Measurements from ENCODE around the gene KLF15.
"Not testable (repeated sequence)": the region's sequence is repeated elsewhere in the genome, so short reads cannot be mapped to it uniquely, and the experiment has no call there.

The KLF15 gene

GRCh38 chr3:126346466-126346865, 10.7 kb downstream of the KLF15 start:
- DNase-seq (ENCODE audit: low spot score), result no peak

- DNase-seq (ENCODE audit: low spot score), result no peak
Measured at GRCh38 chr3:126345641-126346460, 11.4 kb downstream of the KLF15 start.

GRCh38 chr3:126345231-126345630, 12.0 kb downstream of the KLF15 start:
- DNase-seq (ENCODE audit: low spot score), result no peak

GRCh38 chr3:126344380-126345041, 12.7 kb downstream of the KLF15 start:
- no peak for DNase-seq (ENCODE audit: low spot score)

GRCh38 chr3:126343649-126344035, 13.6 kb downstream of the KLF15 start:
- DNase-seq (ENCODE audit: low spot score), result no peak

GRCh38 chr3:126342991-126343648, 14.1 kb downstream of the KLF15 start:
- no peak for DNase-seq (ENCODE audit: low spot score)

- DNase-seq (ENCODE audit: low spot score), result no peak
Measured at GRCh38 chr3:126342211-126342610, 15.0 kb downstream of the KLF15 start.

- no peak for DNase-seq (ENCODE audit: low spot score)
Measured at GRCh38 chr3:126341755-126342150, 15.5 kb downstream of the KLF15 start.

- no peak for DNase-seq (ENCODE audit: low spot score)
Measured at GRCh38 chr3:126340943-126341754, 16.1 kb downstream of the KLF15 start.

GRCh38 chr3:126340596-126340942, 16.6 kb downstream of the KLF15 start:
- no peak for DNase-seq (ENCODE audit: low spot score)

- DNase-seq (ENCODE audit: low spot score), result peak; percentile 68
Measured at GRCh38 chr3:126340081-126340511, 17.1 kb downstream of the KLF15 start.

- DNase-seq (ENCODE audit: low spot score), result no peak
Measured at GRCh38 chr3:126339466-126339865, 17.7 kb downstream of the KLF15 start.

- DNase-seq (ENCODE audit: low spot score), result no peak
Measured at GRCh38 chr3:126338790-126339288, 18.4 kb downstream of the KLF15 start.

GRCh38 chr3:126337980-126338651, 19.1 kb downstream of the KLF15 start:
- no peak for DNase-seq (ENCODE audit: low spot score)

GRCh38 chr3:126331812-126332336, 25.3 kb downstream of the KLF15 start:
- DNase-seq (ENCODE audit: low spot score), result not testable (repeated sequence)

- no peak for DNase-seq (ENCODE audit: low spot score)
Measured at GRCh38 chr3:126329927-126330725, 27.1 kb downstream of the KLF15 start.

GRCh38 chr3:126326629-126327028, 30.6 kb downstream of the KLF15 start:
- DNase-seq (ENCODE audit: low spot score), result no peak

GRCh38 chr3:126322181-126322967, 34.8 kb downstream of the KLF15 start:
- no peak for DNase-seq (ENCODE audit: low spot score)

- DNase-seq (ENCODE audit: low spot score), result no peak
Measured at GRCh38 chr3:126321490-126321889, 35.7 kb downstream of the KLF15 start.

Measured in GM03348 (cell line).